Jurkat, Clone E6-1 (cell line): ENCODE measurements around the gene DIRAS3.
A peak's percentile ranks its signal among the peaks of the same experiment; 100 is the strongest.
"Not testable (repeated sequence)": the region's sequence is repeated elsewhere in the genome, so short reads cannot be mapped to it uniquely, and the experiment has no call there.

Source experiments
- DNase-seq: peaks from one replicate; pipeline ENCODE4 v3.0.0-alpha.2; 2011; ENCODE audit warnings: low read depth, low spot score
- H3K4me3 ChIP-seq: 2 replicates; pipeline ENCODE4 v1.5.1; 2011; ENCODE audit warnings: mild to moderate bottlenecking, low read length, control low read depth, moderate library complexity

DIRAS3 gene

DNA sequence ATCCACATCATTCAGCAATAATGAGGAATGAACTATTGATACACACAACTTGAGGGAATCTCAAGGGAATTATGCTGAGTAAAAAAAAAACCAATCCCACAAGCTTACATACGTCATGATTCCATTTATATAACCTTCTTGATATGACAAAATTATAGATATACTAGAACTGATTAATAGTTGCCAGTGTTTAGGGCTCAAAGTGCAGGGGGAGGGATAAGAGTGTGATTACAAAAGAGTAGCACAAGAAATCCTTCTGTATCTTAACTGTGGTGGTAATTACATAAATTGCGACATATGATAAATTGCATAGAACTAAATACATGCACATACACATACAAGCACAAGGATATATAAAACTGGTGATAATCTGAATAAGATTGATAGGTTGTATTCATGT lies 13.5 kb downstream of the DIRAS3 start:
- no peak overlapping the region for H3K4me3 ChIP-seq
- DNase-seq: no peak

DNA sequence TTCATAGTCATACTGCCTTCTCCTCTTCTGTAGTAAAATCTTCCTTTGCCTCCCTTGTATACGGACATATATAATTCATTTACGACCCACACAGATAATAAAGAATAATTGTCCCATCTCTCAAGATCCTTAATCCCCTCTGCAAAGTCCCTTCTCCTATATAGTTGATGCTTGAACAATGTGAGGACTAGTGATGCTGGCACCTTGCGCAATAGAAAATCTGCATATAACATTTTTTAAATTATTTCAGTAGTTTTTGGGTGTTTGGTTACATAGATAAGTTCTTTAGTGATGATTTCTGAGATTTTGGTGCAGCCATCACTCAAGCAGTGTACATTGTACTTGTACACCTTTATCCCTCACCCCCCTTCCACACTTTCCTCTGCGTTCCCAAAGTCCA lies 21.0 kb downstream of the DIRAS3 start:
- no peak overlapping the region for H3K4me3 ChIP-seq
- no peak for DNase-seq

DNA sequence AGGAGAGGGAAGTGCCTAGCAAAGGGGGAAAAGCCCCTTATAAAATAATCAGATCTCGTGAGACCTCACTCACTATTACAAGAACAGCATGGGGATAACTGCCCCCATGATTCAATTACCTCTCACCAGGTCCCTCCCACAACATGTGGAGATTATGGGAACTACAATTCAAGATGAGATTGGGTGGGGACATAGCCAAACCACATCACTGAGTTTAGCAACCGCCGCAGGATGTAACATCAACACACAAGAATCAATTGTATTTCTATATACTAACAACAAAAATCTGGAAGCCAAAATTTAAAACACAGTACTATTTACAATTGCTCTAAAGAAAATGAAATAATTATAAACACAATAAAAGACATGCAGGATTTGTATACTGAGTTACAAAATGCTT lies 21.9 kb downstream of the DIRAS3 start:
- no peak overlapping the region for H3K4me3 ChIP-seq
- DNase-seq: peak; percentile 55

DNA sequence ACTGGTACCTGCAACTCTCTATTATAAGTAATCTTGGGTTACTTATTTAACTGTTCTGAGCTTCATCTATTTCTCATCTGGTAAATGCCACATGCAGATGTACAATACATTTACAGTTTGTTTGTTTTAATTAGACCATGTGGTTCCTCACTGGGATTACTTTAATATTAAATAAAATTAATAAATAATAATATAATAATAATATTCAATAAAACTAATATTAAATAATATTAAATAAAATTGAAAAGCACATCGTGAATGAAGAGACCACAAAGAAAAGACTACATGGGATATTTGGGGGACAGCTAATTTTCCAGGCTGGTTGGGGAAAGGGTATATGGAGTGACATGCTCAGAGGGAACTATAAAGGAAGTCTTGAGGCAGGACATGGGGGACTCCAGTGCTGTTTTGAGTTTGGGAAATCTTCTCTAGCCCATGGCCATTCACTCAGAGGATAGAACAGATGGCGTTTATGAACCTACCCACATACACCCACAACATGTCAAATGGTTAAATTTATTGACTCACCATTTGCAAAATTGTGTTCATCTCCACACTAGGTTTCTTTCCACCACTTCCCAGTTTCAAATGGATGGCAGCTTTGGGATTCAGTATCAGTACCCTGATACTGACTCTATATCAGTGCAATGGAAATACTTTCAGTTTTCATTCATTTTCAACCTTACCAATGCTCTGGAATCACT lies 25.6 kb downstream of the DIRAS3 start:
- DNase-seq: no peak
- no peak overlapping the region for H3K4me3 ChIP-seq

DNA sequence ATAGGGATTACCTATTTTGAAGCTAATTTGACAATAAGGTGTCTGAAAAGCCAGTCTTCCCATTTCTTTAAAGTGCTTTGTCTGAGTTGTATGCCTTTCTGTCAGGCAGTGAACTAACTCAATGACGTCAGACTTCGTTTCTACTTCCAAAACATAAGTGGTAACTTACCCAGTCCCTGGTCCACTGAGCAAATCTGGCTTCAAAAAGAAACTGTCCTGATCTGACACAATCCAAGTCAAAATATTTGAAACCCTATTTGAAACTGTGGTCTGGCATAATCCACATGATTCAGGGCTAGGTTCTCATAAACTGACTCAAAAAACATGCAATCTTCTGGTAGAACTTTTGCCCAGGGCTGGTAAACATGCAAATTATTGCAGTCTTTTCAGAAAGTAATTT lies 34.0 kb downstream of the DIRAS3 start:
- no peak for DNase-seq
- H3K4me3 ChIP-seq: no peak overlapping the region

DNA sequence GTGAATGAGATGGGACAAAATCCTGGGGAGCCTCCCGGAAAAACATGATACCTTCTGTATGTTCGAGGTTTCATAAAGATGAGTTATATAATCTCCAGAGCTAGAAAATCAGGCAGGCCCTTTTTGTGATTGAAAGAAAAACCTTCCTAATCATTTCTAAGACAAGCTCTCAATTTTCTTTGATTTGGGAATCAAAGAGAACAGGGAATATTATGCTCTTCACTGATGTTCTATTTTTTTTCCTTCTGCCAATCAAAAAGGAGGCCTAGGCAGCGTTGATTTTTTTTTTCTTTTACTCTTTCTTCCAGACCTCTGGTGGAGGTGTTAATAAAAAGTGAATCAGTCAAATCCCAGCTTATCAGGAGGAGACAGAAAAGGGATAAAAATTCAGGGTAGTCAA lies 34.5 kb downstream of the DIRAS3 start:
- DNase-seq: no peak
- no peak overlapping the region for H3K4me3 ChIP-seq

DNA sequence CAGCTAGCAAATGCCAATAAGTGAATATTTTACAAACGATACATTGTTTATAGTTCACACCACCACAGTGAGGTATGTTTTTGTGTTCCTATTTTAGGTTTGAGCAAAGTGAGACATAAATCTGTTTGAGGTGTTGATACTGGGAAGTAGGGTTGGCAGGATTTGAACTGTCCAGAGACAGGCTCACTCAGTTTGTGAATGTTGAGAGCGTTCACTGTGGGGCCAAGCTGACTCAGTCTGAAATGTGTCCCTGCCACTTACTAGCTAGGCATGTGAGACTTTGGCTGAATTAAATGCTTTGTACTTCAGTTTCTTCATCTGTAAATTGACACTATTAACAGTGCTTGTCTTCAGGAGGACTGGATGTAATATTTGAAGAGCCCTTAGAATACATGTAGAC lies 35.1 kb downstream of the DIRAS3 start:
- H3K4me3 ChIP-seq: no peak overlapping the region
- no peak for DNase-seq

DNA sequence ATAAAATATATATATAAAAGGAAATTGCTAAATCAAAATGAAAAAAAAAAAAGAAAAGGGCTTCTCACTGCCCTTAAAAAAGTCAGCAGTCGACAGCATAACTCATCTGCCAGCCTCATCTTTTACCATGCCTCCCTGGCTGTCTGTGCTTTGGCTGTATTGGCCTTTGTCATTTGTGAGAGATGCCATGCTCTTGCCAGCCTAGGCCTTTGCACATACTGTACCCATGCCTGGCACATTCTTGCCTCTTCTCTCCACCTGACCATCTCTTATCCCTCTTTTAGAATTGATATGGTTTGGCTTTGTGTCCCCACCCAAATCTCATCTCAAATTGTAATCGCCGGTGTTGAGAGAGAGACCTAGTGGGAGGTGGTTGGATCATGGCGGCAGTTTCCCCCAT lies 37.1 kb downstream of the DIRAS3 start:
- H3K4me3 ChIP-seq: no peak overlapping the region
- DNase-seq: no peak

DNA sequence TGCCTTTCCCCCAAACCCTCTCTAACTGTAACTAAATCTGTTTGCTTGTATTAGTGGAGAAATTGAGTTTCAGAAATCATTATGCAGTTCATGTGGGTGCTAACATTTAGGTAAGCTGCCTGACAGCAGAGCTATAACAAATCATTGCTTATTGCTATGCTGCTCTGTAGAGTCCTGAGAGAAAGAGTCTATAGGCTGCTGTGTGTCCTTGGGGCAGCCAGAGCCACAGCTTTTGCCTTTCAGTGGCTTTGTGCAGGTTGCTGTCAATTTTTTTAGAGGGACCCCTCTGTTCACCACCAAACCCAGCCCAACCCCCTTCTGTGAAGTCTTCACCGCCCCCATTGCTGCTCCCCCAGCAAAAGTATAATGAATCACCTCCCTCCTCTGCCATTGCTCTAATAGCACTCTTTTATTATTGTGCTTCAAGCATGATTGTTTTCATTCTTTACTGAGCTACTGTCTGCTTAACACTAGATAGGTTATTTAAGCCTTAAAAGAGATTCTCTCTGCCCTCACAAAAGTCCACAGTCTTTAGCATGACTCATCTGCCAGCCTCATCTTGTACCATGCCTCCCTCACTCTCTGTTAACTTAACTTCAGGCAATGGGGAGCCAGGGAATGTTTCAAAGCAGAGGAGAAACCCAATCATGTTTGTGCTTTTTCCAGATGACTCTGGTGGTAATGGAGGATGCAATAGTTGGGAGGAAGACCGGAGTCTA lies 38.6 kb downstream of the DIRAS3 start:
- H3K4me3 ChIP-seq: no peak overlapping the region
- no peak for DNase-seq

DNA sequence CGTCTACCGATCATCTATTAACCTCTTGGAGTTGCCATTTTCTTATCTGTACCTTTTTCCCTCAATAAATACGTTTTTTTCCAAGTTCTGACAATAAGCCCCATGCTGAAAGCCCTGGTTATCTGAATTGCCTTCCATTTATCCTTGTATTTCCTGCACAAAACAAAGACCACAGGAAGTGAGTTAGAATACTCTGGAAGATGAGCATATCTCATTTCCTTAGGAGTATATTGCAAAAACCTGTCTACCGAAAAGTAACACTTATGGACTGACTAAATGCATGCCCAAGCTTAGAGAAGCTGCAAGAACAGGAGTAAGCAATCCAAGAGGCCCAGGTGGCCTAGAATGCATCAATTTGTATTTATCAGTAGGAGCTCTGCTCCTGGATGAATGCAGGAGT lies 39.9 kb downstream of the DIRAS3 start:
- no peak for DNase-seq
- H3K4me3 ChIP-seq: no peak overlapping the region

DNA sequence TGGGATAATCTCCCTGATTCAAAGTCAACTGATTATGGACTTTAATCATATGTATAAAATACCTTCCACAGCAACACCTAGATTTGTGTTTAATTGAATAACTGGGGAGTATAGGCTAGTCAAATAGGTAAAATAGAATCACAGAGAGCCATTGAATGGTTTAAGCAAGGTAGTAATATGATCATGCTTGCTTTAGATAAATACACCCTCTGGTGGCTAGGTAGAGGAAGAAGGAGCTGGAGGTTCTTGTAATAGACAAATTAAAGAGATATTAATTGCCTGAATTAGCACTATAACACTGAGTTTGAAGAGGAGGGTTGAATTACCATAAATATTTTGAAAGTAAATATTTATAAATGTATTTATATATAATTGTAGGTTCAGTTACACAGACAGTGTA lies 40.3 kb downstream of the DIRAS3 start:
- no peak overlapping the region for H3K4me3 ChIP-seq
- no peak for DNase-seq

DNA sequence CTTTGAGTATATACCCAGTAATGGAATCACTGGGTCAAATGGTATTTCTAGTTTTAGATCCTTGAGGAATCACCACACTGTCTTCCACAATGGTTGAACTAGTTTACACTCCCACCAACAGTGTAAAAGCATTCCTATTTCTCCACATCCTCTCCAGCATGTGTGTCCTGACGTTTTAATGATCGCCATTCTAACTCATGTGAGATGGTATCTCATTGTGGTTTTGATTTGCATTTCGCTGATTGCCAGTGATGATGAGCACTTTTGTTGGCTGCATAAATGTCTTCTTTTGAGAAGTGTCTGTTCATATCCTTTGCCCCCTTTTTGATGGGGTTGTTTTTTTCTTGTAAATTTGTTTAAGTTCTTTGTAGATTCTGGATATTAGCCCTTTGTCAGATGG lies 46.8 kb downstream of the DIRAS3 start:
- not testable (repeated sequence) for DNase-seq, H3K4me3 ChIP-seq

DNA sequence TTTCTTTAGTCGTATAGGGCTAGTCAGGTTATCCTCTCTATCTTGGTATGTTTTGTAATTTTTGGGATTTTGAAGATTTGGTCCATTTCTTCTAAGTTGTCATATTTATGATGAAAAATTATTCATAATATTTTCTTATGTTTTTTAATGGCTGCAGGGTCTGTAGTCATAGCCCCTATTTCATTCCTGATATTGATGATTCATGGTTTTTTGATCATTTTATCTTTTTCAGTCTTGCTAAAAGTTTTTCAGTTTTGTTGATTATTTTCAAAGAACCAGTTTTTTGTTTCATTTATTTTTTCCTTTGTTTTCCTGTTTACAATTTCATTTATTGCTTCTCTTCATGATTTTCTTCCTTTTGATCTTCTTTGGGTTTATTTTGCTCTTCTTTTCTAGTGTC lies 50.2 kb downstream of the DIRAS3 start:
- H3K4me3 ChIP-seq: no peak overlapping the region
- no peak for DNase-seq

DNA sequence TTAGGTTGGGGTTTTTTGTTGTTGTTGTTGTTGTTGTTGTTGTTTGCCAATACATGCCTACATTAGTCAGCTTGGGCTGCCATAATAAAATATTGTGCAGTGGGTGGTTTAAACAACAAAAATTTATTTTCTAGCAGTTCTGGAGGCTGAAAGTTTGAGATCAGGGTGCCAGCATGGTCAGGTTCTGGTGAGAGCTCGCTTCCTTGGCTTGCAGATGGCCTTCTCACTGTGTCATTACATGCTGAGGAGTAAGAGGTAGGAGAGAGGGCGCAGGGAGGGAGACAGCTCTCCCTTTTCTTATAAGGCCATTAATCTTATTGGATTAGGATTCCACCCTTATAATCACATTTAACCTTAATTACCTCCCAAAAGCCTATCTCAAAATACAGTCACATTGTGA lies 52.7 kb downstream of the DIRAS3 start:
- no peak for DNase-seq
- no peak overlapping the region for H3K4me3 ChIP-seq
